Stimulated activated naive CD8-positive, alpha-beta T cell treated with anti-CD3 and anti-CD28 coated beads, Interleukin-15, amount 100 ng/mL, for 72 hours (primary cell): ENCODE measurements around the gene HYCC2.
A peak's percentile ranks its signal among the peaks of the same experiment; 100 is the strongest.
"Not testable (repeated sequence)": the region's sequence is repeated elsewhere in the genome, so short reads cannot be mapped to it uniquely, and the experiment has no call there.

Experiments used
- ATAC-seq: fragments of 150-1000 bp; cut with Tn5 transposase; 2 replicates; pipeline ENCODE4 v1.10.0; 2021; ENCODE audit warnings: mild to moderate bottlenecking, moderate library complexity
- DNase-seq, 2 donors: peaks; one replicate each; pipeline ENCODE4 v3.0.0; 2021 to 2022
- H3K27ac Mint-ChIP-seq, 2 donors: one replicate each; pipeline ENCODE4 v1.8.0; 2022; ENCODE audit warnings: mild to moderate bottlenecking in 2 of 2, mixed read lengths in 2 of 2, moderate library complexity in 2 of 2
- H3K27me3 Mint-ChIP-seq: one replicate; pipeline ENCODE4 v1.8.0; 2022; ENCODE audit warnings: mixed read lengths
- H3K4me1 Mint-ChIP-seq: one replicate; pipeline ENCODE4 v1.8.0; 2022; ENCODE audit warnings: mild to moderate bottlenecking, mixed read lengths
- H3K4me3 Mint-ChIP-seq, 2 donors: one replicate each; pipeline ENCODE4 v1.8.0; 2022; ENCODE audit warnings: mild to moderate bottlenecking in 2 of 2, mixed read lengths in 2 of 2, moderate library complexity in 1 of 2
- H3K9me3 Mint-ChIP-seq, 2 donors: one replicate each; pipeline ENCODE4 v1.8.0; 2022; ENCODE audit warnings: mixed read lengths in 2 of 2

HYCC2 gene

DNA sequence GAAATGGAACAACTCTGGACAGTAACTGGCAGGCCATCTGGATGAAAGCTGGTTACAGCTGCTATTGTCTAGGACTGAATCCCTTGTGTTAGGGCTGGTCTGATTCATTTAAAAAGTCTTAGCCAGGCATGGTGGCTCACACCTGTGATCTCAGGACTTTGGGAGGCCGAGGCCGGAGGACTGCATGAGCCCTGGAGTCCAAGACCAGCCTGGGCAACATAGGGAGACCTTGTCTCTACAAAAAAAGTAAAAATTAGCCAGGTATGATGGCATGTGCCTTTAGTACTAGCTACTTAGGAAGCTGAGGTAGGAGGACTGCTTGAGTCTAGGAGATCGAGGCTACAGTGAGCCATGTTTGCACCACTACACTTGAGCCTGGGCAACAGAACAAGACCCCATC is 29.0 kb upstream of the HYCC2 start:
- H3K4me3 Mint-ChIP-seq, result no peak overlapping the region
- no peak for ATAC-seq
- H3K4me1 Mint-ChIP-seq, result no peaks in the 10 kb centered on the region
- H3K27me3 Mint-ChIP-seq, result no peaks in the 10 kb centered on the region
- no peak overlapping the region for H3K27ac Mint-ChIP-seq
- no peaks in the 10 kb centered on the region for H3K9me3 Mint-ChIP-seq
- no peak for DNase-seq

DNA sequence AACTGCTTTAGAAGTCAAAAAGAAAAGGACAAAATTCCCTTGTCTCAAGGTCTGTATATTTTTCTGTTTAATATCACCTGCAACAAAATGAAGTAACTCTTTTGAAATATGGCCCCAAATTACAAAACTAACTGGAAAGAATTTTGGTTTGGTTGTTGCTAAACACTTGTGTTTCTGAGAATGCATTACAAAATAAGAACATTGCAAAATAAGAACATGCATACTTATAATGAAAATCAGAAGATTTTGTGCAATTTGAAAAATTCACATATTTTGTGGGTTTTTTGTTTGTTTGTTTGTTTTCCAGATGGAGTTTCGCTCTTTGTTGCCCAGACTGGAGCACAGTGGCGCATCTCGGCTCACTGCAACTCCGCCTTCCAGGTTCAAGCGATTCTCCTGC is 22.1 kb upstream of the HYCC2 start:
- Mint-ChIP-seq H3K27ac (no peak overlapping the region), H3K9me3 (no peaks in the 10 kb centered on the region), H3K4me1 (no peaks in the 10 kb centered on the region), H3K4me3 (no peak overlapping the region), H3K27me3 (no peaks in the 10 kb centered on the region)
- no peak for DNase-seq
- no peak for ATAC-seq

DNA sequence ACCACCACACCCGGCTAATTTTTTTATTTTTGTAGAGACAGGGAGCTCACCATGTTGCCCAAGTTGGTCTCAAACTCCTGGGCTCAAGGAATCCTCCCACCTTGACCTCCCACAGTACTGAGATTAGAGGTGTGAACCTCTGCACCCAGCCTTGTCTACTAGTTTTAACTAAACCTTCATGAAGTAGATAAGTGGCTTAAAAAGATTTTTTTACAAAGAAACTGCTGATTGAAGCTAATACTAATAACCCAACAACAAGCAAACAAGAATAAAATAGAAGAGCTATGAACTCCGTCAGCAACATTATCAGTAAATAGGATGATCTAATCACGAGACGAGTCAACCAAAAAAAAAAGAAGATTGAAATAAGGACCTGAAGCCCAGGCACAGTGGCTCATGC is 19.1 kb upstream of the HYCC2 start:
- Mint-ChIP-seq H3K27me3 (no peaks in the 10 kb centered on the region), H3K27ac (no peak overlapping the region), H3K4me1 (no peaks in the 10 kb centered on the region), H3K9me3 (no peaks in the 10 kb centered on the region), H3K4me3 (no peak overlapping the region)
- DNase-seq (no peak), ATAC-seq (no peak)

DNA sequence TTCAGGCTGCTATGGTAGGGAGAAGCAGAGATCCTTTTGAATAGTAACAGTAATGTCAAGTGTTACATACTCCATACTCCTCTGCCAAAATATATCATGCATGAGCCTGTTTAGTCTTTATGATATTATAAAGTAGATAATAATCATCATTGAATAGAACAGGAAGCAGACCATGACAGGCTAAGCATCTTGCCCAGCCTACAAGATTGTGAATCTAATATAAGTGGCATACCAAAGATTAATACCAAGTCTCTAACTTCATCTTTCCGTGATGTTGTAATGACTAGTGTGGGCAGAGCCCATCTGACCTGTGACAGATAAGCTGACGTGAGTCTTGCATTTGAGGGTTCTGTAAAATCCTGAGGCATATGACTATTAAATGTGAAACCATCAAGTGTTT is 13.4 kb upstream of the HYCC2 start:
- no peak overlapping the region for H3K4me3 Mint-ChIP-seq
- no peaks in the 10 kb centered on the region for H3K9me3 Mint-ChIP-seq
- no peaks in the 10 kb centered on the region for H3K4me1 Mint-ChIP-seq
- H3K27me3 Mint-ChIP-seq, result no peaks in the 10 kb centered on the region
- no peak for ATAC-seq
- no peak for DNase-seq
- H3K27ac Mint-ChIP-seq, result peak overlapping the region in 1 of 2 donors; percentile 63

DNA sequence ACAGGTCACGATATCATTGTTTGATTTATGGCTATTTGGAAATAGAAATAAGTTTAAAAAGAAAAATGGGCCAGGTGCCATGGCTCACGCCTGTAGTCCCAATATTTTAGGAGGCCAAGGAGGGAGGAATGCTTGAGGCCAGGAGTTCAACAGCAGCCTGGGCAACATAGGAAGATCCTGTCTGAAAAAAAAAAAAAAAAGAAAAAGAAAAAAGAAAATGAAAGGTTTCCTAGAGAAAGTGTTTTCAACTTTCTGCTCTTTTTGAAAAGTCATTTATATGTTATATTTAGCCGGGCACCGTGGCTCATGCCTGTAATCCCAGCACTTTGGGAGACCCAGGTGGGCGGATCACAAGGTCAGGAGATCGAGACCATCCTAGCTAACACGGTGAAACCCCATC is 3.5 kb upstream of the HYCC2 start:
- H3K9me3 Mint-ChIP-seq, result no peaks in the 10 kb centered on the region
- H3K27ac Mint-ChIP-seq, result peak overlapping the region in 1 of 2 donors; percentile 82
- no peaks in the 10 kb centered on the region for H3K27me3 Mint-ChIP-seq
- ATAC-seq, result no peak
- H3K4me3 Mint-ChIP-seq, result no peak overlapping the region
- peaks cover 35% of the 10 kb centered on the region for H3K4me1 Mint-ChIP-seq
- DNase-seq, result no peak

DNA sequence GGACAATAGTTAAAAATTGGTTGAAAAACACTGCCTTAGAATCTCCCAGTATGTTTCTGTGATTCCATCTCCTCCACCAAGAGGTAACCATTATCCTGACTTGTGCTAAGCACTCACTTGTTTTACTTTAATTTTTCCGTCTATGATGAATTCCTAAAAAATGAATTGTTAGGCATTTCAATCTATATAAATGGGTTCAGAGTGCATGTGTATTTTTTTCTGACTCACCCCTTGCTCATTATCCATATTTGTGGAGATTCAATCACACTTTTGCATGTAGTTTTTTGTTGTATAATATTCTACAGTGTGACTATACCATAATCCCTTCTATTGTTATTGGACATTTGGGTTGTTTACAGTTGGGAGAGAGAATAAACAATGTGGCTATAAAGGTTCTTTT is 1.6 kb upstream of the HYCC2 start:
- Mint-ChIP-seq H3K9me3 (no peaks in the 10 kb centered on the region), H3K27me3 (no peaks in the 10 kb centered on the region), H3K4me1 (peaks cover 50% of the 10 kb centered on the region), H3K4me3 (peak overlapping the region; percentile 66 to 99), H3K27ac (peak overlapping the region in 1 of 2 donors; percentile 80)
- DNase-seq (no peak), ATAC-seq (no peak)

DNA sequence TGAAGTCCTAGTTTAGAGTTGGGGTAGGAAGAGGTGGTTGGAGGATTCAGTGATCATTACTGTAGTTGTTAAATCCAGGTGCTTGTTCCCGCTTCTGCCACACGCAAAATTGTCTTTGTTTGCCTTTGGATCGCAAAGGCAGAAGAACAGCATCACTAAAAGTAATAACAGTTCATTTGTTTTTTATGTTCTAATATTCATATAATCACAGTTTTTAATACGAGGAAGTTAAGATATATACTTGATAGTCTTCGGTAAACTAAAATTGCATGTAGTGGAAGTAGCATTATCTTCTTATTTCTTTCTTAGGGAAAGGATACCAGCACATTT is 695 bp upstream of the HYCC2 start:
- Mint-ChIP-seq H3K4me1 (peaks cover 51% of the 10 kb centered on the region), H3K27ac (peak overlapping the region; percentile 98), H3K9me3 (no peaks in the 10 kb centered on the region), H3K4me3 (peak overlapping the region; percentile 96 to 99), H3K27me3 (no peaks in the 10 kb centered on the region)
- ATAC-seq (no peak), DNase-seq (no peak)

DNA sequence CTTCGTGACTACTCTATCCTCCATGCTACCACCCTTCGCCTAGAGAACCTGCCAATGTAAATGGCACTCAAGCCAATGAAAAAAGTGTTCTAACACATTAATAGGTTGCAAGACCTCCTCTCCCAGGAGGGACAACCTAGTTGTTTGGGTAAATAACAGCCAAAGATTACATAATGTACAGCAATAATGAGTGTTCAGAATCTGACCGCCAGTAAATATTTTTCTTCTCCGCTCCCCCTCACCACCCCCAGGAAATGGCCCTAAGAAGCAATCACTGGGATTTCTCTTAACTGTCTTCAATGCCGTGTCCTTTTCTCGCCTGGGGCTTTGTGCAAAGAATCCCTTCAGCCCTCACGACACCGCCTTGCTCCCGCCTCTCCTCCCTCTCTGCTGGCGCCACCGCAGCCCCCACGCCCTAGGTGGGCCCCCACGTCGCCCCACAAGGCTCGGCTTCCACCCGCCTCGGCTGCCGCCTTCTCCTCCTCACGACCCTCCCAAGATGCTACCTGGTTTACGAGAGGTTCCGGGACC is 458 bp downstream of the HYCC2 start:
- H3K27me3 Mint-ChIP-seq, result no peaks in the 10 kb centered on the region
- peaks cover 60% of the 10 kb centered on the region for H3K4me1 Mint-ChIP-seq
- peak overlapping the region; percentile 98 for H3K27ac Mint-ChIP-seq
- peak; percentile 45 for ATAC-seq
- peak overlapping the region; percentile 96 to 99 for H3K4me3 Mint-ChIP-seq
- H3K9me3 Mint-ChIP-seq, result no peaks in the 10 kb centered on the region
- no peak for DNase-seq

DNA sequence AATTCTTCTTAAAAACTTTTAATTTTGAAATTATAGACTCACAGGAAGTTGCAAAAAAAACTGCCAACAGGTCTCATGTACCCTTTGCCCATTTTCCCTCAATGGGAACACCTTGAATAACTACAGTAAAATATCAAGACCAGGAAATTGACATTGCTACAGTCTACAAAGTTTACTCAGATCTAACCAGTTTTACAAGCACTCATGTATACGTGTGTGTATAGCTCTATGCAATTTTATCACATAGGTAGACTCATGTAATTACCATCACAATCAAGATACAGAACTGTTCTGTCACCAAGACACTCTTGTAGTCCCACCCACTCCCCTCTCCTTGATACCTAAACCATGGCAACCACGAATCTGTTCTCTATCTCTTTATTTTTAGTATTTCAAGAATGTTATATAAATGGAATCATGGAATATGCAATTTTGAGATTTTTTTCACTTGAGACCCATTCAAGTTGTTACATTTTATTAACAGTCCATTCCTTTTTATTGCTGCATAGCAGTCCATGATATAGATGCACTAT is 6.6 kb downstream of the HYCC2 start:
- peaks cover 68% of the 10 kb centered on the region for H3K4me1 Mint-ChIP-seq
- H3K4me3 Mint-ChIP-seq, result peak overlapping the region in 1 of 2 donors; percentile 22
- H3K9me3 Mint-ChIP-seq, result peaks cover 0 to 8% of the 10 kb centered on the region in 2 donors
- no peak overlapping the region for H3K27ac Mint-ChIP-seq
- no peaks in the 10 kb centered on the region for H3K27me3 Mint-ChIP-seq
- no peak for DNase-seq
- ATAC-seq, result no peak

DNA sequence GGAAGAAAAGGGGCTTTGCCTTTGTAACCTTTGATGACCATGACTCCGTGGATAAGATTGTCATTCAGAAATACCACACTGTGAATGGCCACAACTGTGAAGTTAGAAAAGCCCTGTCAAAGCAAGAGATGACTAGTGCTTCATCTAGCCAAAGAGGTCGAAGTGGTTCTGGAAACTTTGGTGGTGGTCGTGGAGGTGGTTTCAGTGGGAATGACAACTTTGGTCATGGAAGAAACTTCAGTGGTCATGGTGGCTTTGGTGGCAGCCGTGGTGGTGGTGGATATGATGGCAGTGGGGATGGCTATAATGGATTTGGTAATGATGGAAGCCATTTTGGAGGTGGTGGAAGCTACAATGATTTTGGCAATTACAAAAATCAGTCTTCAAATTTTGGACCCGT is 8.0 kb downstream of the HYCC2 start:
- Mint-ChIP-seq H3K4me3 (peak overlapping the region; percentile 30 to 56), H3K27ac (peak overlapping the region; percentile 74 to 99), H3K4me1 (peaks cover 62% of the 10 kb centered on the region)
- not testable (repeated sequence) for H3K9me3 Mint-ChIP-seq, H3K27me3 Mint-ChIP-seq, ATAC-seq
- peak; percentile 60 to 87 for DNase-seq

DNA sequence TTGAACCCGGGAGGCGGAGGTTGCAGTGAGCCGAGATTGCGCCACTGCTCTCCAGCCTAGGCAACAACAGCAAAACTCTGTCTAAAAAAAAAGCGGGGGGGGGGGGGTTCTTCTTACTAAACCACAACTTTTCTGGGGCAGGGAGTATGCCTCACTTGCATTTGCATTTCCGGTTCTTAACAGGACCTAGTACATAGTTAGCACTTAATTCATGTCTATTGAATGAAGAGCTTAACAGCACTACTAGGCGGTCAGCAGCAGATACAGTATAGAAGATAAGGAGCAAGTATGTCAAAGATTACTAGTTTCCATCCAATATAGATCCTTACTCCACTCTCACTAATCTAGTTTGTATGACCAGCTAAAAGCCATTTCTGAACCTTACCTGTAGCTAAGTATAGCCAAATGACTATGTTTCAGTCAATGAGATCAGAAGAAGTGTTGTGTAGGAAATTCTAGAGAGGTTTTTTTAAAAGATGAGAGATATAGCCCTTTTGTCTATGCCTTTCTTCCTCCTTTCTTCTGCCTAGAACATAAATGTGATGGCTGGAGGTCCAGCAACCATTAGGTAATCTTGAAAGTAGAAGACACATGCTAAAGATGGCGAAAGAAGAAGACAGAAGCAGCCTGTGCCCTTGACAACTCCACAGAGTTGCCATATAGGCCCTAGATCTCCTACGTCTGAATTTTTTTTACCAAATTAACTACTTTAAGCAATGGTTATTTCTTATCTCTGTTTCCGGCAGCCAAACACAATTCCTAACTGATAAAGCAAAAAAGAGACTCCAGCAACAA is 11.3 kb downstream of the HYCC2 start:
- H3K9me3 Mint-ChIP-seq, result peaks cover 0 to 8% of the 10 kb centered on the region in 2 donors
- DNase-seq, result no peak
- H3K27me3 Mint-ChIP-seq, result no peaks in the 10 kb centered on the region
- peaks cover 47% of the 10 kb centered on the region for H3K4me1 Mint-ChIP-seq
- no peak overlapping the region for H3K27ac Mint-ChIP-seq
- no peak overlapping the region for H3K4me3 Mint-ChIP-seq
- ATAC-seq, result no peak

DNA sequence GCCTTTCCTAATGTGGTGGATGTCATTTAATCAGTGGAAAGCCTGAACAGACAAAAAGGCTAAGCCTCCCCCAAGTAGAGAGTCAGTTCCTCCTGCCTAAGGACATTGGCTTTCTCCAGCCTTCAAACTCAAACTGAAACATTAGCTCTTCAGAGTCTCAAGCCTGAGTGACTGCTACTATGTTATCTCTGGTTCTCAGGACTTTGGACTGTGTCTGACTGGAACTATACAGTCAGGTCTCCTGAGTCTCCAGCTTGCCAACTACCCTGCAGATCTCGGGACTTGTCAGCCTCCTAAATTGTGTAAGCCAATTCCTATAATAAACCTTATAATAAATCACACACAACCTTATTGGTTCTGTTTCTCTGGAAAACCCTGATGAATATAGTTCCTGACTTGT is 12.6 kb downstream of the HYCC2 start:
- no peak for DNase-seq
- no peak overlapping the region for H3K4me3 Mint-ChIP-seq
- peaks cover 0 to 8% of the 10 kb centered on the region in 2 donors for H3K9me3 Mint-ChIP-seq
- ATAC-seq, result no peak
- H3K27me3 Mint-ChIP-seq, result no peaks in the 10 kb centered on the region
- peaks cover 39% of the 10 kb centered on the region for H3K4me1 Mint-ChIP-seq
- H3K27ac Mint-ChIP-seq, result no peak overlapping the region

DNA sequence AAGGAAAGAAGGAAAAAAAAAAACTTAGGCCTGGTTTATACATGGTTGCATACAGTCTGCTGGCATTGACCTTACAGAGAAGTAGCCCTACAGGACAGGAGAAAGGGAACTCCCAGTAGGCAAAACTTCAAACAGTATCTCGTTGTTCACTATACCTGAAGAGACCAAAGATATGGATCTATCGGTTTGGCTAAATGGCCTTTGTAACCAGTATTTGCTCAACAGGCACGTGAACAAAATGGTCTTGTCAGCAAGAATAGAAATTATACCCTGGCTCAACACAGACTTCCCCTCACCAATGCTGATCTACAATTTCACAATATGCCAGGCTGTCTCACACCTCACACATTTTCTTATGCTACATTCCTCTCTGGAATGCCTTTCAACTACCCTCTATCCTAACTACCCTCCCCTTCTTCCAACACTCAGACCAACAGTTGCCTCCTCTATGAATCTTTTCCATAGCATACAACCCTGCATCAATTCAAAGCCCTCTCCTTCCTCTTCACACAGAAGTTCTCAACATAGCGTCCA is 13.7 kb downstream of the HYCC2 start:
- H3K27ac Mint-ChIP-seq, result no peak overlapping the region
- H3K27me3 Mint-ChIP-seq, result no peaks in the 10 kb centered on the region

DNA sequence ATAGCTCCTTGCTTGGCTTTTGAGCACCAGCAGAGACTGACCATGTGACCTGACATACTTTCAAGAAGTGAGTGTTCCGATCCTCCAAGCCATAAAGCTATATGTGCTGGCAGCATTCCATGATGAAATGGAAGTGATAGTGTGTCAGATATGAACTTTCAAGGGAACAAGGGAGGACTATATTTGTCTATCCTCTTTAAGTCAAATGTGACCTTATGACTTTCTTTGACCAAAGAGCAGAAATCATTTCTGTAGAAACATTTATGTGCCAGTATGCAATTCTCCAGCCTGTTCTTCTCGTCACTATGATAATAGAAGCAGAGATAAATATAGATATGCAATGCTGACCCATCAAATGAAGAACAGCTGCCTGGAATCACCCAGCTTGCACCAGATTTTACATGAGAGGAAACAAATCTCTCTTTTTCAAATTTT is 14.4 kb downstream of the HYCC2 start:
- Mint-ChIP-seq H3K4me1 (peaks cover 40% of the 10 kb centered on the region), H3K4me3 (no peak overlapping the region), H3K27me3 (no peaks in the 10 kb centered on the region), H3K9me3 (no peaks in the 10 kb centered on the region), H3K27ac (no peak overlapping the region)
- DNase-seq (no peak), ATAC-seq (no peak)

More for the DNA sequence above, 13.7 kb downstream of the HYCC2 start:
- Mint-ChIP-seq H3K4me1 (peaks cover 35% of the 10 kb centered on the region), H3K9me3 (no peaks in the 10 kb centered on the region), H3K4me3 (no peak overlapping the region)
- ATAC-seq (no peak), DNase-seq (no peak)

DNA sequence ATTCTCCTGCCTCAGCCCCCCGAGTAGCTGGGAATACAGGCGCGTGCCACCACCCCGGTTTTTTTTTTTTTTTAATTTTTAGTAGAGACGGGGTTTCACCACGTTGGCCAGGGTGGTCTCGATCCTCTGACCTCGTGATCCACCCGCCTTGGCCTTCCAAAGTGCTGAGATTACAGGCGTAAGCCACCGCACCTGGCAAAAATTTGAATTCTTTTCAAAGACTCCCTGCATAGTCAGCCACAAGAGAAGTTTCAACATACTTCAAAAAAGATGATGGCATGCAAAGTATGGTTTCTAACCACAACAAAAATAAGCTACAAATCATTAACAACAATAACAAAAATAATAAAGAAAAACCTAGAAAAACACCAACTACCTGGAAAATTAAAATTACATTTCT is 22.0 kb downstream of the HYCC2 start:
- no peak overlapping the region for H3K27ac Mint-ChIP-seq
- peaks cover 19% of the 10 kb centered on the region for H3K4me1 Mint-ChIP-seq
- DNase-seq (no peak), ATAC-seq (no peak)
- H3K4me3 Mint-ChIP-seq, result no peak overlapping the region
- no peaks in the 10 kb centered on the region for H3K27me3 Mint-ChIP-seq
- H3K9me3 Mint-ChIP-seq, result no peaks in the 10 kb centered on the region

DNA sequence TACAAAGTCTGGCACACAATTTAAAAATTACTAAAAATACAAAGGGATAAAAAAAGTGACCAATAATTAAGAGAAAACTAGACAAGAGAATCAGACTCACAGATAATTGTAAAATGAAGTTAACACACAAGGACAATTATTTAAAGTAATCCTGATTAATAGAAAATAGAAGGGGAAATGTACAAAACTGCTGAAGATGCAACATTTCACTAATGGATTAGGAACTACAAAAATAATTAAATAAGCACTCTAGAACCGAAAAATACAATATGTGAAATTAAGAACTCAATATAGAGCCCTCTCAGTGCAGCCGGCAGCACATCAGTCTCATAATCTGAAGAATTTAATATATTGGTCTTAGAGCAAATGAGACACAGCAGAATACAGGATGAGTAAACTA is 24.6 kb downstream of the HYCC2 start:
- H3K4me3 Mint-ChIP-seq, result no peak overlapping the region
- H3K9me3 Mint-ChIP-seq, result no peaks in the 10 kb centered on the region
- ATAC-seq (no peak), DNase-seq (no peak)
- no peak overlapping the region for H3K27ac Mint-ChIP-seq
- H3K4me1 Mint-ChIP-seq, result peaks cover 7% of the 10 kb centered on the region
- no peaks in the 10 kb centered on the region for H3K27me3 Mint-ChIP-seq
